Measurements from ENCODE around the gene AGAP3.

DNA sequence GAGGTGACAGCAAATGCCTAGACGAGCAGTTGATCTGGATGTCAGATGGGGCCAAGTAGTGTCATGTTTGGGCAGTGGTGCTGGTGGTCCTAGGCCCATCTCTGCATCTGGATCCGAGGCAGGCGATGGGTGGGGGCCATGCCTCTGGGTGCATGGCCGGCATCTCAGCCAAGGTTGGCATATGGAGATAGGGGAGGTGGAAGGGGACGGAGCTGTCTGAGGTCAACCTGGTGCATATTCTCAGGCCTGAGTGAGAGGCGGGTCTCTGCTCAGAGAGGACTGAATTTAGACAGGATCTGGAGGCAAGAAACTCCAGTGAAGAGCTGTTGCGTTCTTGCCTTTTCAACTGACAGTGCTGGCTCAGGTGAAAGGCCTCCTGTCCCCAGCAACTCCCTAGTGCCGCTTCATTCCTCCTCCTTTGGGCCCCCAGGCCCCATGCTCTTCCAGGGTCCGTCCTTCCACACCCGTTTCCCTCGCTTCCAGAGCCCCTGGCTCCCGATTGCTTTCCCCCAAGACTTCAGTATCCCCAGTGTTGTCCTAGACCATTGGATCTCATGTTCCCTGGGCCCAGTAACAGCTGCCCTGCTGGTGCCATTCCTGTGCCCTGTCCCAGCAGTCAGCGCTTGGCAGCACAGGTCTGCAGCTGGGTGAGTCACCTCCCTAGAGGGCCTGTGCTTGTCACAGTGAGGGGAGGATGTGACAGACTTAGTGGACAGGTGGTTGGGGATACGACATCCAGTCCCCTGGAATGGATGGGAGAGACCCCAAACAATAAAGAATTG, 48.7 kb downstream of the AGAP3 start:
- TF ChIP-seq, protein P1, sequence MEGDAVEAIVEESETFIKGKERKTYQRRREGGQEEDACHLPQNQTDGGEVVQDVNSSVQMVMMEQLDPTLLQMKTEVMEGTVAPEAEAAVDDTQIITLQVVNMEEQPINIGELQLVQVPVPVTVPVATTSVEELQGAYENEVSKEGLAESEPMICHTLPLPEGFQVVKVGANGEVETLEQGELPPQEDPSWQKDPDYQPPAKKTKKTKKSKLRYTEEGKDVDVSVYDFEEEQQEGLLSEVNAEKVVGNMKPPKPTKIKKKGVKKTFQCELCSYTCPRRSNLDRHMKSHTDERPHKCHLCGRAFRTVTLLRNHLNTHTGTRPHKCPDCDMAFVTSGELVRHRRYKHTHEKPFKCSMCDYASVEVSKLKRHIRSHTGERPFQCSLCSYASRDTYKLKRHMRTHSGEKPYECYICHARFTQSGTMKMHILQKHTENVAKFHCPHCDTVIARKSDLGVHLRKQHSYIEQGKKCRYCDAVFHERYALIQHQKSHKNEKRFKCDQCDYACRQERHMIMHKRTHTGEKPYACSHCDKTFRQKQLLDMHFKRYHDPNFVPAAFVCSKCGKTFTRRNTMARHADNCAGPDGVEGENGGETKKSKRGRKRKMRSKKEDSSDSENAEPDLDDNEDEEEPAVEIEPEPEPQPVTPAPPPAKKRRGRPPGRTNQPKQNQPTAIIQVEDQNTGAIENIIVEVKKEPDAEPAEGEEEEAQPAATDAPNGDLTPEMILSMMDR (IDR thresholded peaks at IDR 0.05), result no peak
- TF ChIP-seq POLR2A (IDR thresholded peaks at IDR 0.05), result no peak

Data from prostate gland (tissue), 2 donors.